Measurements from ENCODE around the gene ZBTB37. TPM values are rescaled to one million over a fixed set of nuclear protein-coding genes. Genes with fewer than 3 reads are reported as not detected.

Gene ZBTB37
- total and polyA plus RNA-seq, 4 donors: 0.67 to 6.1 (median 3.3) TPM

GRCh38 chr1:173914366-173914871, 46.2 kb downstream of the ZBTB37 start:
- TF ChIP-seq NR2F2 (IDR thresholded peaks at IDR 0.05) (no peak), FOXA2 (IDR thresholded peaks at IDR 0.05) (no peak), RAD21 (IDR thresholded peaks at IDR 0.05) (peak; percentile 74 to 78), CTCF (IDR thresholded peaks at IDR 0.05; ENCODE audit: low read depth, low read length, missing input control) (peak; percentile 43), JUND (IDR thresholded peaks at IDR 0.05) (peak; percentile 15 to 44), RXRA (IDR thresholded peaks at IDR 0.05) (peak in 1 of 2 donors; percentile 51), ATF3 (IDR thresholded peaks at IDR 0.05) (no peak), FOXA1 (IDR thresholded peaks at IDR 0.05) (no peak), HNF4A (conservative IDR thresholded peaks at IDR 0.05) (peak; percentile 67 to 79), TAF1 (conservative IDR thresholded peaks at IDR 0.05) (no peak), HNF4G (IDR thresholded peaks at IDR 0.05) (peak; percentile 46), GABPA (IDR thresholded peaks at IDR 0.05 in 1 of 2, conservative IDR thresholded peaks at IDR 0.05 in 1 of 2) (no peak), MAX (IDR thresholded peaks at IDR 0.05) (peak; percentile 61), SP1 (IDR thresholded peaks at IDR 0.05) (peak; percentile 15), ZBTB33 (IDR thresholded peaks at IDR 0.05) (no peak), EGR1 (IDR thresholded peaks at IDR 0.05; ENCODE audit: low read depth in 2 of 2) (no peak), YY1 (IDR thresholded peaks at IDR 0.05) (peak; percentile 46), REST (IDR thresholded peaks at IDR 0.05) (peak; percentile 53)
- peak; percentile 42 for DNase-seq (ENCODE audit: low spot score)
- whole genome bisulfite sequencing: 41% methylated on average over 13 of the region's 13 CpGs
- Histone ChIP-seq H3K4me1 (ENCODE audit: control insufficient read depth in 4 of 4, insufficient read depth in 4 of 4, low read length in 3 of 4) (peaks cover 4 to 53% (median 31%) of the 10 kb centered on the region in 4 donors), H3K36me3 (ENCODE audit: control insufficient read depth in 4 of 4, insufficient read depth in 3 of 4, low read depth in 1 of 4, low read length in 3 of 4) (peaks cover 4 to 38% (median 24%) of the 10 kb centered on the region in 4 donors), H3K27me3 (ENCODE audit: control insufficient read depth in 4 of 4, insufficient read depth in 4 of 4, low read length in 3 of 4) (no peaks in the 10 kb centered on the region), H3K27ac (ENCODE audit: low read depth in 1 of 2, low read length in 2 of 2) (no peak overlapping the region), H3K4me3 (ENCODE audit: low read depth in 1 of 3, low read length in 3 of 3) (peak overlapping the region; percentile 66 to 96 (median 90)), H3K9ac (ENCODE audit: low read depth in 1 of 2, low read length in 2 of 2) (no peak overlapping the region), H3K9me3 (ENCODE audit: control insufficient read depth in 4 of 4, low read length in 3 of 4) (no peaks in the 10 kb centered on the region)
